Activated CD8-positive, alpha-beta T cell treated with anti-CD3 and anti-CD28 coated beads, Interleukin-2, amount 10 ng/mL, durations not matched to agents 7 days and 5 days (primary cell): Measurements from ENCODE around the gene C19orf81. TPM values are rescaled to one million over a fixed set of nuclear protein-coding genes. Genes with fewer than 3 reads are reported as not detected.

ENCODE experiments used
- ATAC-seq: fragments of 150-1000 bp; cut with Tn5 transposase; one replicate; pipeline ENCODE4 v1.10.0; 2021; ENCODE audit warnings: moderate library complexity
- CTCF ChIA-PET: fragments of 350-600 bp; sonication (Branson Sonifier 250); formaldehyde crosslinking; loops from one replicate; lab custom pipeline; 2021; ENCODE audit warnings: antibody characterized with exemption; lab: Charles Lee
- POLR2A ChIA-PET: fragments of 350-600 bp; sonication (Branson Sonifier 250); formaldehyde crosslinking; loops from one replicate; lab custom pipeline; 2021; ENCODE audit warnings: antibody characterized with exemption; lab: Charles Lee
- DNase-seq: peaks from one replicate; pipeline ENCODE4 v3.0.0-alpha.2; 2020
- H3K27ac Mint-ChIP-seq: one replicate; pipeline ENCODE4 v1.8.0; 2021; ENCODE audit warnings: mild to moderate bottlenecking, mixed read lengths
- H3K27me3 Mint-ChIP-seq: one replicate; pipeline ENCODE4 v1.8.0; 2021; ENCODE audit warnings: low read depth, mixed read lengths
- H3K36me3 Mint-ChIP-seq: one replicate; pipeline ENCODE4 v1.8.0; 2021; ENCODE audit warnings: low read depth, mixed read lengths
- H3K4me1 Mint-ChIP-seq: one replicate; pipeline ENCODE4 v1.8.0; 2021; ENCODE audit warnings: low read depth, mixed read lengths
- H3K4me3 Mint-ChIP-seq: one replicate; pipeline ENCODE4 v1.8.0; 2021; ENCODE audit warnings: mild to moderate bottlenecking, mixed read lengths
- H3K9me3 Mint-ChIP-seq: one replicate; pipeline ENCODE4 v1.8.0; 2022; ENCODE audit warnings: mixed read lengths; ENCODE audit not compliant: insufficient read depth
- total RNA-seq, 2 experiments: library from RNA; stranded (reverse); gene quantifications; one replicate each; pipeline ENCODE4 v1.2.3, GENCODE V29; 2021

The C19orf81 gene
- total RNA-seq, 2 experiments from 2014 or later: not detected

DNA sequence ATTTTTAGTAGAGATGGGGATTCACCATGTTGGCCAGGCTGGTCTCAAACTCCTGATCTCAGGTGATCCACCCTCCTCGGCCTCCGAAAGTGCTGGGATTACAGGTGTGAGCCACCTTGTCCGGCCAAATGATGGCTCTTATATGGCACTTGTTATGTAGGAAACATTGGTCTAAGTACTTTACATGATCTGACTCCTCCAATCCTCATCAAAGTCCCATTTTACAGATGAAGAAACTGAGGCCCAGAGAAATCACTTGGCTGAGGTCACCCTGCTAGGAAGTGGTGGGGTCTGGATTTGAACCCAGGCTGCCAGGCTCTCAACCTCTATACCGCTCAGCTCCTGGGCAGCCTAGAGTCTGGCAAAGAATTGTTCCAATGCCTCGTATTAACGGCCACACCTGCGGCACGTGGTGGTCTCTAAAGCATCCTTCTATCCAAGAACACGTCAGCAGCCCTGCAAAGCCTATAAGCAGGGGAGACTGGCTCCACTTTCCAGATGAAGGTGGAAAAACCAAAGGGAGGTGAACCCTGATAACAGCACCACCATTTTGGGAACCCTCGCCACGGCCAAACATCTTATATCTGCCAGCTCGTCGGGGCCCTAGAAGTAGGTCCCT, 52.2 kb downstream of the C19orf81 start:
- Mint-ChIP-seq H3K27me3 (peaks cover 15% of the 10 kb centered on the region), H3K27ac (no peak overlapping the region), H3K4me1 (peaks cover 5% of the 10 kb centered on the region), H3K36me3 (no peaks in the 10 kb centered on the region), H3K4me3 (no peak overlapping the region), H3K9me3 (no peaks in the 10 kb centered on the region)
- POLR2A ChIA-PET: no interaction called here
- CTCF ChIA-PET: no interaction called here
- DNase-seq (no peak), ATAC-seq (no peak)

DNA sequence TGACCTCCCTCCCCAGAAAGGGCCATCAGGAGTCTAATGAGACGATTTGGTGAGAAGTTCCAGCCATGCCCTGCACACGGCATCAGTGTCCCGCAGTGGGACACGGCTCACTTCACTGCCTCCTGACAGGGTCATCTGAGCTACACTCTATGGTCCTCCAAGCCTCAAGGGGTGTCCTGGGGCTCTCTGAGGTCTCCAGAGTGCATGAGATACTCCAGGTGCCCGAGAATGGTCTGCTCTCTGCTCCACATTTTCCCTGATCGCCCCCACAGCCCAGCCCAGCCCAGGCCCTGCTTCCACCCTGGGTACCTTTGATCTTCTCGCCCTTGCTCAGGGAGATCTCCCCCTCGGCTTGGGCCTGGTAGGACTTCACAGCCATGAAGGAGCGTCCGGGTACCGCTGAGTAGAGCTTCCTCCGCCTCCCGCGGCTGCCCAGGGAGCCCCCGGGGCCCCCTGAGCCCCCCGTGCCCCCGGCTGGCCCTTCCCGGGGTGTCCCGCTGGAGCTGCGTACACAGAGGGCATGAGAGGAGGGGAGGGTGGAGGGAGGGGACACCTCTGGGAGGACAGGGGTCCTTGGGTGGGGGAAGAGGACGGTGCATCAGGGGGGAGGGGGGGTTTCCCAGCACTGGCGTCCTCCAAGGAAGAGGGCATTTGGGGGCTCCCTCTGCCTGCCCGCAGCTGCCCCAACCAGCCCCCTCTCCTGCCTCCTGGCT, 53.1 kb downstream of the C19orf81 start:
- Mint-ChIP-seq H3K36me3 (no peaks in the 10 kb centered on the region), H3K27me3 (peaks cover 14% of the 10 kb centered on the region), H3K9me3 (no peaks in the 10 kb centered on the region), H3K27ac (no peak overlapping the region), H3K4me3 (no peak overlapping the region), H3K4me1 (peaks cover 5% of the 10 kb centered on the region)
- no peak for ATAC-seq
- DNase-seq: no peak
- POLR2A ChIA-PET: no interaction called here
- CTCF ChIA-PET: interaction anchor here (1.5 kb wide), 1 partner anchor 220 kb away, joined by 3 read pairs; no protein-coding TSS in a partner anchor

DNA sequence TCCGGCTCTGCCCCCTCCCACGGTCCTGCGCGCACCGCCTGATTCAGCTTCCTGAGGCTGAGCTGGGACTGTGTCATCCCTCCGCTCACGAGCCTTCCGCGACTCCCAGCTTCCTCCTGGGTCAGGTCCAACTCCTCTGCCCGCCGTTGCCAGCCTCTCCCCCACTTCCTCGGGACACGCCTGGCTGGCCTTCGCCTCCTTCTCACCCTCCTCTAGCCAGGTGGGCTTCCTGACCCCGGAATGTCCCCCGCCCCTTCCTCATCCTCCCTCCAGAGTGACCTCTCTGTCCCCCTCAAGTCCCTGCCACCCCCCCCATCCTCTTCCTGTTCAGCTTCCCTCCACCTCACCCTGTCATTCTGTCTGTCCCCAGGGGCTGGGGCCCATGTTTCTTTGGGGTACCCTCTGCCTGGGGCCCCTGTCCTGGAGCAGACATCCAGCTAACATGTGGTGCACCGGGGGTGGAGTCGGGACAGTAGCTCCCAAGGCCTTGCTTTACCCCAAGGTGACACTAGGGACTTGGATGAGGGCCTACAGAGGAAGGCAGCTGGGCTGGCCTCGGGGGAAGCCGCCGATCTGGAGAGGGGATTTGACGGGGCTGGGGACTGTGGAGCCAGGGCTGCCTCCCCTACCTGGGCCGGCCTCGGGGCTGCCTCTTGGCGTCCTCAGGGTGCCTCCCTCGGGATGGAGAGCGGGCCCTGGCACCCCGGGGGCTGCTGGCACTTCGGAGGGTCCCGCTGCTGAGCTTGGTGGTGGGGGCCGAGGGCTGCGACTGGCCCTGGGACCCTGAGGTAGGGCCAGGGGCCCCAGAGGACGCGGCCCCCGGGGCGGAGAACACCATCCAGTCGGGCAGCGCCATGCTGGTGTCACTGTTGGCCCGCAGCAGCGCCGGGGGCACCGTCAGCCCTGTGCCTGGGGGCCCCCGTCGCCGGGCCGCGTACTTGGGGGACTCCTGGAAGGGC, 53.9 kb downstream of the C19orf81 start:
- Mint-ChIP-seq H3K27me3 (peaks cover 16% of the 10 kb centered on the region), H3K4me1 (peaks cover 5% of the 10 kb centered on the region), H3K9me3 (no peaks in the 10 kb centered on the region), H3K4me3 (no peak overlapping the region), H3K27ac (no peak overlapping the region), H3K36me3 (no peaks in the 10 kb centered on the region)
- DNase-seq (no peak), ATAC-seq (no peak)
- CTCF ChIA-PET: interaction anchor here (0.6 to 1.5 kb wide), 2 partner anchors 79 to 219 kb away, joined by 3 read pairs; no protein-coding TSS in a partner anchor
- POLR2A ChIA-PET: interaction anchor here (0.5 kb wide), 1 partner anchor 226 kb away, joined by 3 read pairs; no protein-coding TSS in a partner anchor

DNA sequence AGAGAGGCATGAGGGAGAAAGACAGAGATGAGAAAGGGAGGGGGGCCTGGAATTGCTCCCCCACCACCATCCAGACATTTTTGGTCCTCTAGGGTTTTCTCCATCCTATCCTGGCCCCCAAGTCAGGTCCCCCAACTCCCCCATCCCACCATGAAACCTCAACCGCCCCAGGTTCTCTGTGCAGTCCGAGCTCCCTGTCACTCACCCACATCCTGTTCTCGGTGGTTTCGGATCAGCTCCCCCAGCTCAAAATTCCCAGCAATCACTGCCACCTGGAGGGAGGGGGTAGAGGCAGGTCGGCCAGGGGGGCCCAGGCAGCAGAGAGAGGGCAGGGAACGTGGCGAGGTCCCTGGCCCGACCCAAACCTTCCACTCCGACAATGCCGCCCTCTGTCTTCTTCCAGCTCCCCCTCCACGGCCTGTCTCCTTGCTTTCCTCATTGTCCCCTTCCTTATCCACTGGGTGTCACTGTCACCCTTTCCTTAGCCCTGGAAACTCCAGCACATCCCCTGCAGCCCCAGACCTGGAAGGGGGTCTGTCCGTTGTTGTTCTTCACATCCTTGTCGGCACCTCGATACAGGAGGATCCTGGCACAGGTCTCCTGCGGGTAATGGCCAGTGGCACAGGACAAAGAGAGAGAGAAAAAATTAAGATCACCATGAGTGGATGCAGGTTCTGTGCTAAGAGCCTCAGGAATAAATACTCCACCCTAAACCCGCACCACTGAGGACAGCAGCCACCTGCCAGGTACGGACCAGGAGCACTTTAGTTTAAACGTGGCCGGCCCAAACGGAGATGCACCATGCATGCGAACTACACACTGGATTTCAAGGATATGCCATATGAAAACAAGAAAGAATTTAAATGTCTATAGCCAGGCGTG, 54.9 kb downstream of the C19orf81 start:
- Mint-ChIP-seq H3K4me3 (no peak overlapping the region), H3K4me1 (peaks cover 5% of the 10 kb centered on the region), H3K36me3 (no peaks in the 10 kb centered on the region), H3K27ac (no peak overlapping the region), H3K27me3 (peaks cover 16% of the 10 kb centered on the region), H3K9me3 (no peaks in the 10 kb centered on the region)
- DNase-seq: no peak
- no peak for ATAC-seq
- CTCF ChIA-PET: interaction anchor here (0.6 to 2.3 kb wide), 4 partner anchors 12 to 218 kb away, joined by 3 to 9 read pairs (median 3); no protein-coding TSS in a partner anchor
- POLR2A ChIA-PET: interaction anchor here (0.5 kb wide), 1 partner anchor 227 kb away, joined by 3 read pairs; no protein-coding TSS in a partner anchor

DNA sequence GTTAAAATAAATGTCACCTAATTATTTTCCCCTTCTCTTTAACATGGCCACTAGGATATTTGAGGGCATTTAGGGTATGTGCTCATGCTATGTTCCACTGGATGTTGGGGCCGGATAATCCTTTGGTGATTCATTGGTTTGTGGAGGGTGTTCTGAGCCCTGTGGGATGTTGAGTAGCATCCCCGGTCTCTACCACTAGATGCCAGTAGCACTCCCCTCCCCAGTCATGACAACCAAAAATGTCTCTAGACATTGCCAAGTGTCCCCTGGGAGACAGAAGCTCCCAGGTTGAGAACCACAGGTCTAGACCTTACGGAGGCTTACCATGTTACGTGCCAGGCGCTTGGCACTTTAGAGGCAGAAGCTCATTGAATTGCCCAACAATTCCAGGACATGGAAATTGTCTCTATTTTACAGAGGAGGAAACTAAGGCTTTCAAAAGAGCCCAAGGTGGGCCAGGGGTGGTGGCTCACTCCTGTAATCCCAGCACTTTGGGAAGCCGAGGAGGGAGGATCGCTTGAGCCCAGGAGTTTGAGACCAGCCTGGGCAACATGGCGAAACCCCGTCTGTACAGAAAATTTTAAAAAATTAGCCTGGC, 56.3 kb downstream of the C19orf81 start:
- POLR2A ChIA-PET: no interaction called here
- Mint-ChIP-seq H3K27ac (no peak overlapping the region), H3K36me3 (no peaks in the 10 kb centered on the region), H3K4me1 (peaks cover 5% of the 10 kb centered on the region), H3K9me3 (no peaks in the 10 kb centered on the region), H3K27me3 (peaks cover 16% of the 10 kb centered on the region), H3K4me3 (no peak overlapping the region)
- ATAC-seq (peak; percentile 72), DNase-seq (peak; percentile 53)
- CTCF ChIA-PET: interaction anchor here (0.9 to 2.3 kb wide), 5 partner anchors 10 to 78 kb away, joined by 3 to 9 read pairs (median 6); no protein-coding TSS in a partner anchor

DNA sequence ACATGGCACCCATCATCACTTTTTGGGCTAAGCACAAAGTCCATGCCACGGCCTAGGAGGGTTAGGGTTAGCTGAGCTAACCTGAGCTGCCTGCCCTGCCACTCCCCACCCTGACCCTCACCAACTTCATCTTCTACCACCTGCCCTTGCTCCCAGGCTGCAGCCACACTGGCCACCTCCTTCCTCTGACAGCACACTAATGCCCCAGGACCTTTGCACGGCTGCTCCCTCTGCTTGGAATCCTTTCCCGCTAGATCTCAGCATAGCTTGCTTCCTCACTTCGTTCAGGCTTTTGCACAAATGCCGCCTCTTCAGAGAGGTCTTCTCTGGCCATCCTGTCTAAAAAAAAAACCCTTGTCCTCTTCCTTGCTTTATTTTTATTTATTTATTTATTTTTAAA, 57.1 kb downstream of the C19orf81 start:
- DNase-seq: no peak
- Mint-ChIP-seq H3K4me1 (peaks cover 5% of the 10 kb centered on the region), H3K4me3 (no peak overlapping the region), H3K9me3 (no peaks in the 10 kb centered on the region), H3K27ac (no peak overlapping the region), H3K27me3 (peaks cover 16% of the 10 kb centered on the region), H3K36me3 (no peaks in the 10 kb centered on the region)
- ATAC-seq: no peak
- ChIA-PET CTCF (interaction anchor here (1.3 to 2.3 kb wide), 3 partner anchors 18 to 78 kb away, joined by 6 to 9 read pairs (median 7); no protein-coding TSS in a partner anchor), POLR2A (no interaction called here)

DNA sequence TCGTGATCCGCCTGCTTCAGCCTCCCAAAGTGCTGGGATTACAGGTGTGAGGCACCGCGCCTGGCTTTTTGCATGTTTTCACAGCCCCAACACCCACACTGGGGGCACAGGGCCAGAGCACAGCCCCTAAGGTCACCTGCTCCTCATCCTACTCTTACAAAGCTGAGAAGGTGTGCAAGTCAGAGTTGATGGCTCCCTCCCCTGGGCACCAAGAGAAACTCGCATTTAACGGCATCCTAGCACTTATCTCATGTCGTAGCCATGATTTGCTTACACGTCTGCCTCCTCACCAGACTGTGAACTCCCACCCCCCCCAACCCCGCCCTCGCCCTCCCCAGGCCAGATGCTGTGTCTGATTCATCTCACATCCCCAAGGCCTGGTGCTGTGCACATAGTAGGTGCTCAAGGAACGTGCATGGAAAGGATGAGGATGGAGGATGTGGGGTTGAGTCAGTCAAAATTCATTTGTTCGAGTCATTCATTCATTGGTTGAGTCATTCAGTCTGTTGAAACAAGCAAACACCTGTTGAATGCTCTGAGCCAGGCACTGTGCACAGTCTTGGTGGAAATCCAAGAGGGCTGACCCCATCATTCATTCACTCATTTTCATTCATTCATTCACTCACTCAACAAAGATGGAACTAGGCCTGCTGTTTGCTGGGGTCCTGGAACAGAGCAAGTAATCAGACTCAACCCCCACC, 59.1 kb downstream of the C19orf81 start:
- DNase-seq (no peak), ATAC-seq (no peak)
- H3K4me1 Mint-ChIP-seq: peaks cover 15% of the 10 kb centered on the region
- no peaks in the 10 kb centered on the region for H3K9me3 Mint-ChIP-seq
- H3K4me3 Mint-ChIP-seq: no peak overlapping the region
- peaks cover 22% of the 10 kb centered on the region for H3K27me3 Mint-ChIP-seq
- ChIA-PET CTCF (no interaction called here), POLR2A (no interaction called here)
- no peaks in the 10 kb centered on the region for H3K36me3 Mint-ChIP-seq
- H3K27ac Mint-ChIP-seq: no peak overlapping the region

Other genes with a start within 250 kb of the C19orf81 start
- under 1 TPM; 0.52 to 0.84 TPM for gene SPIB, start 230.5 kb upstream of the C19orf81 start, total RNA-seq
- gene MYBPC2, start 216.6 kb upstream of the C19orf81 start, total RNA-seq: not detected
- gene EMC10, start 172.9 kb upstream of the C19orf81 start, total RNA-seq: 10 to 100 TPM; 54.8 to 56.9 TPM
- under 1 TPM in 1 of 2 experiments, not detected in 1; 0.29 TPM for gene GARIN5A, start 172.6 kb upstream of the C19orf81 start, total RNA-seq
- gene JOSD2, start 138.3 kb upstream of the C19orf81 start, total RNA-seq: 10 to 100 TPM; 49.8 to 51.3 TPM
- gene ASPDH, start 135.5 kb upstream of the C19orf81 start, total RNA-seq: not detected
- gene LRRC4B, start 81.0 kb upstream of the C19orf81 start, total RNA-seq: not detected
- not detected for gene SYT3, start 9.6 kb upstream of the C19orf81 start, total RNA-seq
- not detected for gene SHANK1, start 70.4 kb downstream of the C19orf81 start, total RNA-seq
- 1 to 10 TPM; 1.4 to 2.3 TPM for gene CLEC11A, start 73.9 kb downstream of the C19orf81 start, total RNA-seq
- gene GPR32, start 121.0 kb downstream of the C19orf81 start, total RNA-seq: not detected
- gene ACP4, start 141.0 kb downstream of the C19orf81 start, total RNA-seq: not detected
- under 1 TPM; 0.45 to 0.47 TPM for gene KLK1, start 174.3 kb downstream of the C19orf81 start, total RNA-seq
- not detected for gene KLK15, start 184.1 kb downstream of the C19orf81 start, total RNA-seq
- gene KLK3, start 205.5 kb downstream of the C19orf81 start, total RNA-seq: not detected
- gene KLK2, start 224.0 kb downstream of the C19orf81 start, total RNA-seq: not detected